Dendritic cell treated with granulocyte-macrophage colony-stimulating factor and Interleukin-4, amounts not matched to agents 40 ng/mL and 50 ng/mL, for 4 days (primary cell): ENCODE data around the gene ADTRP.

Experiments
- H3K27ac Mint-ChIP-seq: one replicate; pipeline ENCODE4 v1.8.0; 2022; ENCODE audit warnings: mild to moderate bottlenecking, mixed read lengths
- H3K27me3 Mint-ChIP-seq: one replicate; pipeline ENCODE4 v1.8.0; 2022; ENCODE audit warnings: mild to moderate bottlenecking, mixed read lengths
- H3K36me3 Mint-ChIP-seq: one replicate; pipeline ENCODE4 v1.8.0; 2022; ENCODE audit warnings: low read depth, mixed read lengths
- H3K4me1 Mint-ChIP-seq: one replicate; pipeline ENCODE4 v1.8.0; 2022; ENCODE audit warnings: low read depth, mixed read lengths
- H3K4me3 Mint-ChIP-seq: one replicate; pipeline ENCODE4 v1.8.0; 2022; ENCODE audit warnings: mild to moderate bottlenecking, moderate library complexity, mixed read lengths
- H3K9me3 Mint-ChIP-seq: one replicate; pipeline ENCODE4 v1.8.0; 2022; ENCODE audit warnings: mixed read lengths
- intact Hi-C: fragments of 100-400 bp; cut with micrococcal nuclease; formaldehyde crosslinking; loops from one replicate; pipeline ENCODE4 v1.15.0; 2022

ADTRP gene

DNA sequence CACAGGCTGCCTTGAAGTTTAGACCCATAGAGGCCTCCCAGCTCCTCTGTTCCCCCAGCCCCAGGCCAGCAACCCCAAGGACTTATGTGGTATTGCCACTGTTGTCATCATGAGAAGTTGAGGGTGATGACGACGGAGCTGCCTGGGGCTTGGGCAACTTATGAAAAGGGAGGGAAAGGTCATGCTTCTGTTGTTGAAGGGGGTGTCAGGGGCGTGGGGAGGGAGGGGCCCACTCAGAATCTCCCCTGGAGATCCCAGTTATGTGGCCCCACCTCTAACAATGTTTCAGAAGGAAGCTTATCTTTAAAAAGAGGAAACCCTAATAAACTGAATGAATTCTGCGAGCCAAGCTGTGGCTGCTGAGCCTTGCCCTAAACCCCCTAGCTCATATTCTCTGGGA lies 4.2 kb downstream of the ADTRP start:
- no peaks in the 10 kb centered on the region for H3K9me3 Mint-ChIP-seq
- no peak overlapping the region for H3K4me3 Mint-ChIP-seq
- no peaks in the 10 kb centered on the region for H3K36me3 Mint-ChIP-seq
- H3K4me1 Mint-ChIP-seq, result peaks cover 76% of the 10 kb centered on the region
- intact Hi-C loops, result no loop called here
- H3K27ac Mint-ChIP-seq, result peak overlapping the region; percentile 7
- H3K27me3 Mint-ChIP-seq, result no peaks in the 10 kb centered on the region

DNA sequence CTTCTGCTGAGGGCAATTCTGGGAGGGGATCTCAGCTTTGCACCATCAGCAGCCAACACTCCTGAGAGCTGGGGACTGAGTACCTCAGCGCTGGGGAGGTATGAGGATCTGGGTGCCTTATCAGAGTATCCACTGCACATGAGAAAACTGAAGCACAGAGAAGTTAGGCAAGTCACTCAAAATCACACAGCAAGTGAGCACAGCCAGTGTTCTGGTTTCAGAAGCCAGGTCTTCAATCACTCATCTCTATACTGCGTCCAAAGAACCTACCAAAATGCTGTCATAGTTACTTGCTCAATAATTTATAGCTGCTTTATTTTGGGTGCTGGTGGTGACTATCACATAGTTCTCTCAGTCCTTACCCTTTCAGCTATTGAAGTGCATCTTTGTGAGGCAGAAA lies 5.0 kb downstream of the ADTRP start:
- intact Hi-C loops, result no loop called here
- peaks cover 76% of the 10 kb centered on the region for H3K4me1 Mint-ChIP-seq
- H3K27me3 Mint-ChIP-seq, result no peaks in the 10 kb centered on the region
- H3K36me3 Mint-ChIP-seq, result no peaks in the 10 kb centered on the region
- H3K27ac Mint-ChIP-seq, result peak overlapping the region; percentile 8
- H3K9me3 Mint-ChIP-seq, result no peaks in the 10 kb centered on the region
- H3K4me3 Mint-ChIP-seq, result no peak overlapping the region

DNA sequence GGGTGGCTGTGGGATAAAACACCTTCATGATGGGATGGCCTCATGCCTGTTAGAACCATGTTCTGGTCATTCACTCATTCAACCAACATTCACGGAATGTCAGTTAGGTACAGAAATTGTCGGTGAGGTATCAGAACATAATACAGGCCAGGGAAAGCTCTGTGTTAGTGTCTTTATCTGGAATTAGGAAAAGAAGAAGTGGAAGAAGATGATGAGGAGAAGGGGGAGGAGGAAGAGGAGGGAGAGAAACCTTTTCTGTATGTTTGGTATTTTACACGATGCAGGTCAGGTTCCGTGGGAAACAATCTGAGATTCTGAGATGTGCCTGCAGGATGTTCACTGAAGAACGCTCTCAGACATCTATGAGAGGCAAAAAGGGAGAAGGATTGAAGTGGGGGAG lies 5.6 kb downstream of the ADTRP start:
- Mint-ChIP-seq H3K4me1 (peaks cover 74% of the 10 kb centered on the region), H3K27me3 (no peaks in the 10 kb centered on the region), H3K9me3 (no peaks in the 10 kb centered on the region), H3K4me3 (no peak overlapping the region), H3K27ac (peak overlapping the region; percentile 8), H3K36me3 (no peaks in the 10 kb centered on the region)
- intact Hi-C loops, result no loop called here

DNA sequence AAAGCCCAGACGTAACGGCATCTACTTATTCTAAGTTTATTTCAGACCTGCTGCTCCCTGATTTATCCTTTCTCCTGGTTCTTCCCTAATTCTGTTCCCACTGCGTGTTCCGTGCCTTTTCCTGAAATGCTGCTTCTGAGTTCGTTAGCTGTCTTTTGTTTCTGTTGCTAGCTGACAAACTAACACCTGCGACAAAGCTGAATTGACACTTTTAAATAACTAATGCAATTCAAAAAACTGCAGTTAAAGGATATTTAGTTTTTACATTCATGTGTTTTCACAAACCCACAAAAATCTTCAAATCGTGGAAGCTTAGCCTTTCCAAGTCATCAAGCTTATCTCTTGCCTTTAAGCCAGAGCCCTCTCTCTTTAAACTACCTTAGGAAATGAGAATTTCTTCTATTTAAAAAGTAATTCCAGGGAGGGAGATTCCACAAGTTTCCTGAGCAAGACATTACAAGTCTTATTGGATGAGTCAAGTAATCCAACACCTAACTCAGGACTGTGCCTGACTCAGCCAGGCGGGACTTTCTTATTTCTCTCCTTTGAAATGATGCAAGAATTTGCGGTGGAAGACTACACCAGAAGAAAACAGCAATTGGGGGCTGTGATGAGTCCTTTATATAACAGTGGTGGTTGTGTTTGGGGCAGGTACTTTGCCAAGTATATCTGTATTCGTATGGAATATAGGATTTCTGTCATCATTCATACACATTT lies 6.3 kb downstream of the ADTRP start:
- Mint-ChIP-seq H3K9me3 (no peaks in the 10 kb centered on the region), H3K27me3 (no peaks in the 10 kb centered on the region), H3K4me1 (peaks cover 69% of the 10 kb centered on the region), H3K27ac (peak overlapping the region; percentile 88), H3K4me3 (no peak overlapping the region), H3K36me3 (no peaks in the 10 kb centered on the region)
- intact Hi-C loops, result no loop called here

DNA sequence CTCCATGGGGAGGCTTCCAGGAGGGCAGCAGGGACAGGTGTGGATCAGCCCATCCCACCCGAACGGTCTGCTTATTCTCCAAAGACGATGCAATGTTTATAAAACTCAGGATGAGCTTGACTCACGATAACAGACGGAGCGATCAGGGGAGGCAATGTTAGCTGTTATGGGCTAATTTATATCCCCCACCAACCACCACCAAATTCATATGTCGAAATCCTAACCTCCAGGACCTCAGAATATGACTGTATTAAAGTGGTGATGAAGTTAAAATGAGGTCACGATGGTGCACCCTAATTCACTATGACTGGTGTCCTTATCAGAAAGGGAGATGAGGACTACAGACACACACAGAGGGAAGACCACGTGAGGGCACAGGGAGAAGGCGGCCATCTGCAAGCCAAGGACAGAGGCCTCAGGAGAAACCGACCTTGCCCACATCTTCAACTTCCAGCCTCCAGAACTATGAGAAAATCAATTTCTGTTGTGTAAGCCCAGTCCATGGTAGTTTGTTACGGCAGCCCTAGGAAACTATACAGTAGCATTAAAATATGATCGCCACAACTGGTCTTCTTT lies 7.0 kb downstream of the ADTRP start:
- no peaks in the 10 kb centered on the region for H3K9me3 Mint-ChIP-seq
- peaks cover 70% of the 10 kb centered on the region for H3K4me1 Mint-ChIP-seq
- no peaks in the 10 kb centered on the region for H3K36me3 Mint-ChIP-seq
- no peak overlapping the region for H3K4me3 Mint-ChIP-seq
- peak overlapping the region; percentile 88 for H3K27ac Mint-ChIP-seq
- intact Hi-C loops, result loop anchor here (2.0 kb wide), 1 partner anchor 39 kb away; no protein-coding TSS in a partner anchor
- H3K27me3 Mint-ChIP-seq, result no peaks in the 10 kb centered on the region

DNA sequence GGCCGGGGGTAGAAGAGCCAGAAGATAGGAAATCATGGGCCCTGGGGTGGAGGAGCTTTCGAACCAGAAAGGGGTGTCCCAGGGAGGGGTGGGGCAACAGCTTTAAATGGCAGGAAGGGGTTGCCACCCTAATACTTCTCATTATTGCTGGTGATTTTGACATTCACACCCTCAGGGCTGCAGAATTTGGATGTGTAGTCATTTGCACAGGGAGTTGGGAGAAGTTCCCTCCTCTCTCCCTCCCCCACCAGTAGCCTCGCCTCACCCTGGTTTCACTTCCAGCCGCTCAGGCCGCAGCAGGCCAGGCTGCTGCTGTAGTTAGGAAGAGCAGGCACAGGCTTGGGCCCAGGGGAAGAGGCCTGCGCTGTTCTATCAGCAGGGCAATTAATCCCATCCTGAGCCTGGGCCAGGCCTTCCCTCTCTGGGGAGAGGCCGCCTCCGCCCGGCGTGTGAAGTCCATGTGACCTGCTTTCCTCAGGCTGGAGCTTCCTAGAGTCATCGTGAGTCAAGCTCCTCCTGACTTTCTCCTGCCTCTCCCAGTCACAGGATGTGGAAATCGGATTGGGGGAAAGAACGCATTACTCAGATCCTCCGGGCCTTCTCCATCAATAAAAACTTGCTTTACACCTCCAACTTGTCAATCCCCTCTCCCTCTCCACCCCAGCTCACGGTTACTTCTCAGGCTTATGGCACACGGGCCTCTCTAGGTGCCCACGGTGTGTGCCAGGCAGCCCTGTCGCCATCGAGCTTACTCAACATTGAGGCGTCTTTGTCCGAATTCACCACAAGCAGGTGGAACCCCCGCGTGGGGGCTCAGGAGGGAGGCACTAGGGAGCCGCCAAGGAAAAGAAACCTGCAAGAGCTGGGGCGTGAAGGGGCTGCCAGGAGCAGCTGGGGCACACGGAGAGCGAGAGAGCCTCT lies 7.8 kb downstream of the ADTRP start:
- Mint-ChIP-seq H3K27ac (peak overlapping the region; percentile 88), H3K9me3 (no peaks in the 10 kb centered on the region), H3K4me3 (peak overlapping the region; percentile 51), H3K36me3 (no peaks in the 10 kb centered on the region), H3K4me1 (peaks cover 73% of the 10 kb centered on the region), H3K27me3 (no peaks in the 10 kb centered on the region)
- intact Hi-C loops, result loop anchor here (2.0 kb wide), 1 partner anchor 38 kb away; no protein-coding TSS in a partner anchor

DNA sequence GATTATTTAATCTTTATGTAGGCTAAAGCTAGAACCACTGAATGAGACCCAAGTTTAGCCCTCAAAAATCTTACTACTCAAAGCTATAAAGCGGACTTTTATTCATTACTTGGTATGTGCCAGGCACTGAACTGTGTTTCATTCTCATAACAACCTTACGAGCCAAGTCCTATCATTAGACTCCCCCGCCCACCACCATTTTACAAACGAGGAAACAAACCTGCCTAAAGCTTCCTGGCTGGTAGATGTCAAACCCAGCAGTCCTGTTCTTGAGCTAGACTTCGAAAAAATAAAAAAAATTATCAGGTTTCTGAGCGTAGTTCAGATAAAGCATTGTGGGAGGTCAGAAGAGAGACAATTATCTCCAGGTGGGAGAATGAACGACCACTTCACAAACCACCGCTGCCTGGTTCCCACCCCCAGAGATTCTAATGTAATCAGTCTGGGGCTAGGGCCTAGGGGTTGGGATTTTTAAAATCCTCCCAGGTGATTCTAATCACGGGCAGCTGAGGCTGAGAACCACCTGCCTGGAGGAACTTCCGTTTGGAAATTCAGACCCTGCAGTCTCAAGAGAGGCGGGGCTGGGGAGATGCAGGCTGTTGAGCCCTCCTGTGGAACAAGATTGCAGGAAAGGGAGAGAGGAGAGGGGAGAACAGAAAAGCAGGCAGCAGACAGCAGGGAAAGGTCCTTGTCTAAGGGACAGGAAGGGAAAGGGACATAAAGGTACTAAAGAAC lies 8.6 kb downstream of the ADTRP start:
- H3K27ac Mint-ChIP-seq, result peak overlapping the region; percentile 88
- H3K4me3 Mint-ChIP-seq, result peak overlapping the region; percentile 51
- no peaks in the 10 kb centered on the region for H3K9me3 Mint-ChIP-seq
- intact Hi-C loops, result loop anchor here (2.0 kb wide), 1 partner anchor 37 kb away; no protein-coding TSS in a partner anchor
- no peaks in the 10 kb centered on the region for H3K36me3 Mint-ChIP-seq
- peaks cover 2% of the 10 kb centered on the region for H3K27me3 Mint-ChIP-seq
- peaks cover 72% of the 10 kb centered on the region for H3K4me1 Mint-ChIP-seq

DNA sequence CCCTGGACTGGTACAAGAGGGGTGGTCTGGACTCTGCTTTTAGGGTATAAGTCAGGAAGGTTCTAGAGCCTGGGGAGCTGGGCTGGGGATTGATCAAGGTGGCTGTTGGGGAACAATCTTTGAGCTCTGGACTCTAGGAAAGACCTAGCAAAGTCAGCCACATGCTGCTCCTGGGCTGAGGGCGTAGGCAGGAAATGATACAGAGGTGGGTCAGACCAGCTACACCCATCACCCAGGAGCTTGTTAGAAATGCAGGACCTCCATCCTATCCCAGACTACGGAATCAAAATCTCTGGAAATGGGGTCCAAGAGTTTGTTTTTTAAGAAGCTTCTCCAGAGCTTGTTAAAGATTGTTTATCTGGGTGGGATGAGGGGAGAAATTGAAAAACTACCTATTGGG lies 9.4 kb downstream of the ADTRP start:
- H3K36me3 Mint-ChIP-seq, result no peaks in the 10 kb centered on the region
- intact Hi-C loops, result no loop called here
- no peak overlapping the region for H3K4me3 Mint-ChIP-seq
- peaks cover 67% of the 10 kb centered on the region for H3K4me1 Mint-ChIP-seq
- peak overlapping the region; percentile 63 for H3K27ac Mint-ChIP-seq
- peaks cover 3% of the 10 kb centered on the region for H3K27me3 Mint-ChIP-seq
- no peaks in the 10 kb centered on the region for H3K9me3 Mint-ChIP-seq

DNA sequence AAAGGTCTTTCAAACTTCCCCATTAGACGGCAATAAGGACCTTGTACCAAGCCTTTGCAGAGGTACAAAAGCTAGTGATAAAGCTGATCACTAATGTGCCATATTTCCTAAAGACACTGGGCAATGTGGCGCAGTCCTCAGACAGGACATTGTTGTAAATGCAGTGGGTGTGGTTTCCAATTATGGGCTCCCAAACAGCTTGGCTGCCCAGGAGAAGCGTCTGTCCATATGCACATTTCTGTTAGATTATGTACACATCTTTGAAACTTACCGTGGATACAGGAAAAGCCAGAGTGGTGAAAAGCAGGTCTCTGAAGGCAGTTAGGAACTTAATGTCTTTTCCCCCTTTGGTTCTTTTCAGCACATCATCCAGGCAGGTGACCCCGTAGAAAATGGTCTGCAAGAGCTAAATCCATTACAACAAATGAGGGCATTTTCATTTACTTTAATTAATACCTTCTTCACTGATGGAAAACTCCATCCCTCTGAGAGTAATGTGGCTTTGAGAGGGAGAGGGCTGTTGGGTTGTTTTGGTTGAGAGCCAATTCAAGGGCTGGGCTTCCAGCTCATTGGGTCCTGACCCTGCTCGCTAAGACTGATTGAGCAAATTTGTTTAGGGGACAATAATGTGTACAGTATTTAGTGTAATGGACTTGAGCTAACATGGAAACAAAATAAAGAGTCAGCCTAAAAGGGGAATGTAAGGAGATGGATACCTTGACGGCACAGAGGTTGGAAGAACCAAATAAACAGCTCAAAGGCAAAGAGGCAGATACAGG lies 10.4 kb downstream of the ADTRP start:
- Mint-ChIP-seq H3K27me3 (peaks cover 3% of the 10 kb centered on the region), H3K9me3 (no peaks in the 10 kb centered on the region), H3K36me3 (no peaks in the 10 kb centered on the region), H3K27ac (peak overlapping the region; percentile 63), H3K4me3 (no peak overlapping the region), H3K4me1 (peaks cover 62% of the 10 kb centered on the region)
- intact Hi-C loops, result no loop called here

DNA sequence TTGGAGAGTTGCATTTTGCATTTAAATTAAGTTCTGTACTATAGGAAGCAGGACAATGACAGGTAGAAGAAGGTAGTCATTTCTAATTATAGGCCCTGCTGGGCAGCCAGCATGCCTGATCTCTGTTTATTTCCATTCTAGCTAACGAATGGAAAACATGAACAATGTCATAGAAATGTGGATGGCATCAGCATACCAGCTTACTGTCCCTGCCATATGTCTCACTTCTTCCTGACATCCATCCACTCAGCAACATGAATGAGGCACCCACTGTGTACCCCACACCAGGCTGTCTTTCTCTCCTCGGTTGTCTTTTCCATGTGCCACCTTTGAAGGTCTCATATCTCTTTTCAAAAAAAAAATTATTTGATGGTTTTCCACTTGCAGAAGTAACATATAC lies 11.1 kb downstream of the ADTRP start:
- Mint-ChIP-seq H3K4me1 (peaks cover 55% of the 10 kb centered on the region), H3K27me3 (peaks cover 3% of the 10 kb centered on the region), H3K27ac (no peak overlapping the region), H3K9me3 (no peaks in the 10 kb centered on the region), H3K36me3 (no peaks in the 10 kb centered on the region), H3K4me3 (no peak overlapping the region)
- intact Hi-C loops, result no loop called here

DNA sequence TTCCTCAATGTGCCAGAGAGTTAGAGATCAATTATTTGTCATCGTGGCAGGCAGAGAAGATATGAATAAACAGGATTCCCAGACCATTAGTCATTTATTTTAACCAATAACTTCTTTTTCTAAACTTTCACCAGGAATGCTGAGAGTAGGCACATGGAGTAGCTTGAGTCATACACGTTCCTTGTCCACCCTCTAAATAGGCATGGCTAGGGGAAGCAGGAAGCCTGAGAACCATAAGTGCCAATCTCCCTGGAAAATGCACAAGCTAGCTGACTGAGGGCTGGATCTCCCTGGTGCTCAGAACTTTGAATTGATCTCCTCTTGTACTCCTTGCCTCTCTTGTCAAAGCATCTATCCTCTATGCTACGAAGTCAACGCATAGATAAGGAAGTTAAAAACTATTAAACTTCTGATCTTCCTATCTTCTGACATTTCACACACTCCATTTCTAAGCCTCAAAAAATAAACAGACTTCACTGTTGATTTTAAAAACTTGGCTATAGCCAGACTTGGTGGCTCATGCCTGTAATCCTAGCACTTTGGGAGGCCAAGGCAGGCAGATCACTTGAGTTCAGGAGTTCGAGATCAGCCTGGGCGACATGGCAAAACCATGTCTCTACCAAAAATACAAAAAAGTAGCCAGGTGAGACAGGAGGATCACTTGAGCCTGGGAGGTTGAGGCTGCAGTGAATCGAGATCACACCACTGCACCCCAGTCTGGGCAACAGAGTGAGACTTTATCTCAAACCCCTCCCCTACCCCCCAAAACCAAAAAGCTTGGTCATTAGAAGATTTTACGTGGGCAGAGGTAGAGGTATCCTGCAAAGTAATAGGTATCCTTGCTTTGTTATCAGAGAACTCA lies 11.8 kb downstream of the ADTRP start:
- H3K27ac Mint-ChIP-seq, result peak overlapping the region; percentile 40
- H3K4me3 Mint-ChIP-seq, result no peak overlapping the region

DNA sequence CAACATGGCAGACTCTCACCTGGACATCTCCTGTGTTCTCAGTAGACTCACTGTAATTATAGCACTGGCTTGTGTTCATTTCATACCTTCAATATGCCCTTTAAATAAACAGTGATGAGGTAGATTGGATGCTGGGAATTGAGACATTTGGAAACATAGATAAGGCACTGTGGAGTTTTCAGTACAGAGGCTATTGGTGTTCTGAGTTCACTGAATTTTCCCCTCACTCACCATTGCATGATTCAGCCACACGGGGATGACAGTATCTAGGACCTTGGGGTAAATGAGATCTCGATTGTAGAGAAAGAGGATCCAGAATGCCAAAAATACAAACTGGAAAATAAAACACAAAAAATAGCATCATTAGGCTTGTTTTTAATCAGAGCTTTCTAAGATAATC lies 12.6 kb downstream of the ADTRP start:
- intact Hi-C loops, result no loop called here

More for the DNA sequence above, 11.8 kb downstream of the ADTRP start:
- H3K9me3 Mint-ChIP-seq, result no peaks in the 10 kb centered on the region
- peaks cover 3% of the 10 kb centered on the region for H3K27me3 Mint-ChIP-seq
- peaks cover 48% of the 10 kb centered on the region for H3K4me1 Mint-ChIP-seq
- H3K36me3 Mint-ChIP-seq, result no peaks in the 10 kb centered on the region
- intact Hi-C loops, result no loop called here

More for the DNA sequence above, 12.6 kb downstream of the ADTRP start:
- Mint-ChIP-seq H3K4me3 (no peak overlapping the region), H3K4me1 (peaks cover 41% of the 10 kb centered on the region), H3K27me3 (peaks cover 3% of the 10 kb centered on the region), H3K27ac (no peak overlapping the region), H3K9me3 (no peaks in the 10 kb centered on the region), H3K36me3 (no peaks in the 10 kb centered on the region)
